ENCODE results near the gene AP2S1. TPM values are rescaled to one million over a fixed set of nuclear protein-coding genes. Genes with fewer than 3 reads are reported as not detected.

AP2S1 gene
- total and polyA plus RNA-seq, 2 donors (not counting 3 experiments of a cell fraction or from before 2014, with no cell fraction given) = 313 to 376 TPM

- FAIRE-seq (no peak), DNase-seq (ENCODE audit: low read depth, low spot score) (peak; percentile 21)
- TF ChIP-seq POLR2A (IDR thresholded peaks at IDR 0.05; ENCODE audit: low read depth, low read length) (no peak), GATA2 (IDR thresholded peaks at IDR 0.05; ENCODE audit: insufficient read depth, insufficient read length, low read depth, low read length) (no peak), FOS (IDR thresholded peaks at IDR 0.05; ENCODE audit: borderline replicate concordance, insufficient read depth, low read length) (no peak), JUN (IDR thresholded peaks at IDR 0.05; ENCODE audit: borderline replicate concordance, insufficient read depth, insufficient read length, low read depth) (no peak)
- Histone ChIP-seq H3K4me2 (ENCODE audit: insufficient read depth, low read length) (peak overlapping the region; percentile 37), H3K9me1 (replicated peaks; ENCODE audit: control insufficient read depth, extremely low read depth, insufficient read depth, low read length) (no peaks in the 10 kb centered on the region), H3K4me3 (replicated peaks in 1 of 3; ENCODE audit: insufficient read depth in 1 of 3, low read depth in 1 of 3, low read length in 3 of 3) (peak overlapping the region in 2 of 3 experiments; percentile 18 to 34), H4K20me1 (replicated peaks; ENCODE audit: control insufficient read depth, extremely low read depth, insufficient read depth, low read length) (no peaks in the 10 kb centered on the region), H3K4me1 (ENCODE audit: control insufficient read depth, extremely low read depth, insufficient read depth, low read length) (peaks cover 44% of the 10 kb centered on the region), H2AFZ (ENCODE audit: low read depth, low read length) (no peak overlapping the region), H3K79me2 (ENCODE audit: control insufficient read depth, insufficient read depth, low read length) (peaks cover 75% of the 10 kb centered on the region), H3K9me3 (replicated peaks; ENCODE audit: control insufficient read depth, insufficient read depth, low read length) (no peaks in the 10 kb centered on the region), H3K27me3 (ENCODE audit: control insufficient read depth in 2 of 2, insufficient read depth in 2 of 2, low read length in 2 of 2) (no peaks in the 10 kb centered on the region), H3K9ac (replicated peaks; ENCODE audit: extremely low read depth, insufficient read depth, low read length) (no peak overlapping the region), H3K36me3 (ENCODE audit: control insufficient read depth in 2 of 2, extremely low read depth in 1 of 2, insufficient read depth in 2 of 2, low read length in 2 of 2) (no peaks in the 10 kb centered on the region), H3K27ac (ENCODE audit: insufficient read depth, low read depth, low read length) (peak overlapping the region; percentile 14)
- CTCF ChIA-PET = interaction anchor here (0.8 to 3.8 kb wide), 6 partner anchors 9 to 149 kb away, joined by 3 to 33 read pairs (median 12); no protein-coding TSS in a partner anchor
- dilution Hi-C loops (cut with MboI; ENCODE audit: extremely low pct_ligation_motif_present, low sequenced_read_pairs) (no loop called here), intact Hi-C loops (cut with micrococcal nuclease) (loop anchor here (2.0 to 5.0 kb wide), 3 partner anchors 41 to 268 kb away; partner anchors contain the start of genes SAE1 and ZC3H4)
- POLR2A ChIA-PET = interaction anchor here (0.5 to 0.6 kb wide), 2 partner anchors 112 to 1857 kb away, joined by 3 read pairs; no protein-coding TSS in a partner anchor
- BruUV-seq (replicated peaks) = no TSS peak
Measured at GRCh38 chr19:46863818-46864629, 13.4 kb upstream of the AP2S1 start.

- DNase-seq (ENCODE audit: low read depth, low spot score) = no peak
- ChIA-PET CTCF (interaction anchor here (0.8 to 3.8 kb wide), 7 partner anchors 10 to 150 kb away, joined by 3 to 33 read pairs (median 4); no protein-coding TSS in a partner anchor), POLR2A (interaction anchor here (0.6 kb wide), 1 partner anchor 1858 kb away, joined by 3 read pairs; no protein-coding TSS in a partner anchor)
- Histone ChIP-seq H2AFZ (ENCODE audit: low read depth, low read length) (no peak overlapping the region), H3K79me2 (ENCODE audit: control insufficient read depth, insufficient read depth, low read length) (peaks cover 67% of the 10 kb centered on the region), H3K4me3 (replicated peaks in 1 of 3; ENCODE audit: insufficient read depth in 1 of 3, low read depth in 1 of 3, low read length in 3 of 3) (peak overlapping the region in 1 of 3 experiments; percentile 78), H3K27me3 (ENCODE audit: control insufficient read depth in 2 of 2, insufficient read depth in 2 of 2, low read length in 2 of 2) (no peaks in the 10 kb centered on the region), H3K9me1 (replicated peaks; ENCODE audit: control insufficient read depth, extremely low read depth, insufficient read depth, low read length) (no peaks in the 10 kb centered on the region), H3K9ac (replicated peaks; ENCODE audit: extremely low read depth, insufficient read depth, low read length) (no peak overlapping the region), H3K27ac (ENCODE audit: insufficient read depth, low read depth, low read length) (no peak overlapping the region), H3K9me3 (replicated peaks; ENCODE audit: control insufficient read depth, insufficient read depth, low read length) (no peaks in the 10 kb centered on the region), H4K20me1 (replicated peaks; ENCODE audit: control insufficient read depth, extremely low read depth, insufficient read depth, low read length) (no peaks in the 10 kb centered on the region), H3K36me3 (ENCODE audit: control insufficient read depth in 2 of 2, extremely low read depth in 1 of 2, insufficient read depth in 2 of 2, low read length in 2 of 2) (no peaks in the 10 kb centered on the region), H3K4me1 (ENCODE audit: control insufficient read depth, extremely low read depth, insufficient read depth, low read length) (peaks cover 44% of the 10 kb centered on the region), H3K4me2 (ENCODE audit: insufficient read depth, low read length) (peak overlapping the region; percentile 64)
- intact Hi-C loops (cut with micrococcal nuclease) = loop anchor here (2.0 to 5.0 kb wide), 3 partner anchors 42 to 269 kb away; partner anchors contain the start of genes SAE1 and ZC3H4
- dilution Hi-C loops (cut with MboI; ENCODE audit: extremely low pct_ligation_motif_present, low sequenced_read_pairs) = no loop called here
- FAIRE-seq = no peak
- BruUV-seq (replicated peaks) = TSS peak; percentile 13
- TF ChIP-seq CTCF (IDR thresholded peaks at IDR 0.05; ENCODE audit: extremely low read depth in 1 of 2, insufficient read depth in 1 of 2, low read depth in 1 of 2, low read length in 2 of 2) (no peak), EZH2 (IDR thresholded peaks at IDR 0.05; ENCODE audit: borderline replicate concordance, low read depth, low read length, severe bottlenecking) (no peak), MYC (IDR thresholded peaks at IDR 0.05; ENCODE audit: low read depth, low read length) (no peak), POLR2AphosphoS5 (IDR thresholded peaks at IDR 0.05; ENCODE audit: insufficient read depth, low read depth, low read length) (no peak), GATA2 (IDR thresholded peaks at IDR 0.05; ENCODE audit: insufficient read depth, insufficient read length, low read depth, low read length) (no peak), JUN (IDR thresholded peaks at IDR 0.05; ENCODE audit: borderline replicate concordance, insufficient read depth, insufficient read length, low read depth) (no peak), POLR2A (IDR thresholded peaks at IDR 0.05; ENCODE audit: low read depth, low read length) (no peak), FOS (IDR thresholded peaks at IDR 0.05; ENCODE audit: borderline replicate concordance, insufficient read depth, low read length) (no peak)
- TF ChIP-seq, protein P1, sequence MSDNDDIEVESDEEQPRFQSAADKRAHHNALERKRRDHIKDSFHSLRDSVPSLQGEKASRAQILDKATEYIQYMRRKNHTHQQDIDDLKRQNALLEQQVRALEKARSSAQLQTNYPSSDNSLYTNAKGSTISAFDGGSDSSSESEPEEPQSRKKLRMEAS (IDR thresholded peaks at IDR 0.05; ENCODE audit: insufficient read depth, insufficient read length) = no peak
Measured at GRCh38 chr19:46862974-46863632, 12.5 kb upstream of the AP2S1 start.

Data from endothelial cell of umbilical vein (primary cell).